Smooth muscle cell (in vitro differentiated cells): ENCODE data around the gene ITPR2. TPM values are rescaled to one million over a fixed set of nuclear protein-coding genes. Genes with fewer than 3 reads are reported as not detected.

Source experiments
- DNase-seq: peaks from one replicate; lab custom pipeline; 2025; ENCODE audit not compliant: unreplicated experiment; lab: John Stamatoyannopoulos, UW
- H2AFZ ChIP-seq: fragments of 200-600 bp; sonication (generic); 2 replicates; pipeline ENCODE4 v1.6.0; 2016; ENCODE audit warnings: antibody characterized with exemption, low read depth, mild to moderate bottlenecking
- H3F3A ChIP-seq: fragments of 200-600 bp; sonication (generic); 2 replicates; pipeline ENCODE4 v1.6.0; 2017; ENCODE audit warnings: antibody characterized with exemption, low read depth
- H3K27ac ChIP-seq: fragments of 200-600 bp; sonication (generic); 2 replicates; pipeline ENCODE4 v1.5.1; 2016; ENCODE audit warnings: low read depth, mild to moderate bottlenecking
- H3K27me3 ChIP-seq: fragments of 200-600 bp; sonication (generic); 2 replicates; pipeline ENCODE4 v1.6.1; 2016; ENCODE audit warnings: low read depth, mild to moderate bottlenecking
- H3K36me3 ChIP-seq: fragments of 200-600 bp; sonication (generic); 2 replicates; pipeline ENCODE4 v1.5.1; 2016; ENCODE audit warnings: low read depth
- H3K4me1 ChIP-seq: fragments of 200-600 bp; sonication (generic); 2 replicates; pipeline ENCODE4 v1.5.1; 2016; ENCODE audit warnings: low read depth
- H3K4me2 ChIP-seq: fragments of 200-600 bp; sonication (generic); 2 replicates; pipeline ENCODE4 v1.6.0; 2016; ENCODE audit warnings: mild to moderate bottlenecking
- H3K4me3 ChIP-seq: fragments of 200-600 bp; sonication (generic); 2 replicates; pipeline ENCODE4 v1.5.1; 2016; ENCODE audit warnings: mild to moderate bottlenecking
- H3K79me2 ChIP-seq: fragments of 200-600 bp; sonication (generic); 2 replicates; pipeline ENCODE4 v1.6.0; 2016; ENCODE audit warnings: low read depth, mild to moderate bottlenecking
- H3K9ac ChIP-seq: fragments of 200-600 bp; sonication (generic); 2 replicates; pipeline ENCODE4 v1.6.0; 2016; ENCODE audit warnings: low read depth
- H3K9me3 ChIP-seq: fragments of 200-600 bp; sonication (generic); replicated peaks from 2 replicates; pipeline ENCODE4 v1.5.1; 2016; ENCODE audit warnings: low read depth
- H4K20me1 ChIP-seq: fragments of 200-600 bp; sonication (generic); 2 replicates; pipeline ENCODE4 v1.6.0; 2016; ENCODE audit warnings: low read depth
- CTCF ChIP-seq: fragments of 200-600 bp; sonication (generic); IDR thresholded peaks from 2 replicates; pipeline ENCODE4 v1.5.1; 2017; ENCODE audit warnings: borderline replicate concordance, mild to moderate bottlenecking, antibody characterized with exemption; ENCODE audit not compliant: insufficient read depth, poor library complexity, severe bottlenecking
- WGBS: methylation state at CpG from one replicate; pipeline ENCODE4 v1.1.7; 2016; ENCODE audit warnings: low lambda C conversion rate; 5-methylcytosine and 5-hydroxymethylcytosine counted together
- polyA plus RNA-seq: library from polyadenylated mRNA; unstranded; fragments of >200 nt; fragmentation: Nextera tagmentation; extraction: Ambion mirVana; gene quantifications from 2 replicates; pipeline ENCODE4 v1.2.1, GENCODE V29; 2016
- total RNA-seq: library from RNA; depleted of rRNA; stranded (reverse); fragments of >200 nt; gene quantifications from 2 replicates; pipeline ENCODE4 v1.2.3, GENCODE V29; 2014

ITPR2 gene
- total and polyA plus RNA-seq, 2 experiments from 2014 or later: 6.8 to 17.4 TPM

GRCh38 chr12:26369588-26369987, 463.4 kb downstream of the ITPR2 start:
- Histone ChIP-seq H3K27ac (peak overlapping the region; percentile 59), H3K27me3 (no peaks in the 10 kb centered on the region), H3K9ac (no peak overlapping the region), H4K20me1 (no peaks in the 10 kb centered on the region), H2AFZ (no peak overlapping the region), H3F3A (no peaks in the 10 kb centered on the region), H3K4me2 (peak overlapping the region; percentile 7), H3K4me3 (no peak overlapping the region), H3K36me3 (no peaks in the 10 kb centered on the region), H3K79me2 (no peaks in the 10 kb centered on the region), H3K4me1 (peaks cover 6% of the 10 kb centered on the region), H3K9me3 (no peaks in the 10 kb centered on the region)
- no peak for DNase-seq
- no peak for TF ChIP-seq CTCF
- 21% methylated on average over 4 of the region's 4 CpGs for WGBS

DNA sequence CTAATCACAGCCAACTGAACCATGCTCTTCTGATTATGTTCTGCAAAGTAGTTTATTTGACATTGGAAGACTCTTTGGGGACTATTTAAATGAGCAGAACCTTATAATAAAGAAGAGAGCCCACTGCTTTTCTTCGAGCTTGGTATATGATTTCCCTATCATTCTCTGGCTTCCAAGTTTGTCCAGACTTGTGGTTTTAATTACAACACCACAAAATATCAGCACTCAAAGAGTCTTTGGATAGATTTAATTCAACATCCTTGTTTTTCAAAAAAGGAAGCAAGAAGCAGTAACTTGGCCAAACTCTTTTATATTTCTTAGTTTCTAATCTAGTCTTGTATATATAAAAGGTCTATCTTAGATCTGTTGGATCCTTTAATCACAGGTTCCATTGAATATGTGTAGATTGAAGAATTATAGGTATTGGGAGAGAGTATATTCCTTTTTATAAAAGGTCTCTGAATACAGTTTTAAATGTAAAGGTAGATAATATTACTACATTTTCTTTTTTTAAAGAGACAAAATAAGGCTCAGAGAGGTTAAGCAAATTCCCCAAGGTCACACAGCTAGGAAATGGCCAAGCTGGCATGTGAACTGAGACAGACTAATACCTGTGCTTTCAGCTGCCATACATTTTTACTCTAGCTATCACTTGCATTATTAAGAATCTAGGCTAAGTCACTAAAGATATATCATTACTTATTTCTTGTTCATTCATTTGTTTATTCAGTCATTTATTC, 464.8 kb downstream of the ITPR2 start:
- Histone ChIP-seq H3K9me3 (no peaks in the 10 kb centered on the region), H3K36me3 (no peaks in the 10 kb centered on the region), H2AFZ (no peak overlapping the region), H3K79me2 (no peaks in the 10 kb centered on the region), H3K27me3 (no peaks in the 10 kb centered on the region), H3K27ac (no peak overlapping the region), H3K9ac (no peak overlapping the region), H3K4me2 (no peak overlapping the region), H3F3A (no peaks in the 10 kb centered on the region), H3K4me1 (peaks cover 6% of the 10 kb centered on the region), H3K4me3 (no peak overlapping the region), H4K20me1 (no peaks in the 10 kb centered on the region)
- DNase-seq: no peak
- TF ChIP-seq CTCF: no peak
- 81% methylated on average over 1 of the region's 1 CpG for WGBS

- 60% methylated on average over 1 of the region's 1 CpG for WGBS
- Histone ChIP-seq H3K4me2 (no peak overlapping the region), H3K27ac (no peak overlapping the region), H3K36me3 (no peaks in the 10 kb centered on the region), H3K4me1 (no peaks in the 10 kb centered on the region), H3K9ac (no peak overlapping the region), H3K27me3 (no peaks in the 10 kb centered on the region), H4K20me1 (no peaks in the 10 kb centered on the region), H3K4me3 (no peak overlapping the region), H3K9me3 (no peaks in the 10 kb centered on the region), H3K79me2 (no peaks in the 10 kb centered on the region), H2AFZ (no peak overlapping the region), H3F3A (no peaks in the 10 kb centered on the region)
- no peak for TF ChIP-seq CTCF
- no peak for DNase-seq
These were observed 471.0 kb downstream of the ITPR2 start for GRCh38 chr12:26361964-26362363.

GRCh38 chr12:26360062-26360461, 472.9 kb downstream of the ITPR2 start:
- H3K36me3 ChIP-seq: no peaks in the 10 kb centered on the region
- WGBS: 95% methylated on average over 10 of the region's 10 CpGs
- H2AFZ ChIP-seq: no peak overlapping the region
- no peaks in the 10 kb centered on the region for H3K4me1 ChIP-seq
- no peaks in the 10 kb centered on the region for H3K79me2 ChIP-seq
- TF ChIP-seq CTCF: no peak
- DNase-seq: no peak
- H3F3A ChIP-seq: no peaks in the 10 kb centered on the region
- no peaks in the 10 kb centered on the region for H3K9me3 ChIP-seq
- H4K20me1 ChIP-seq: no peaks in the 10 kb centered on the region
- H3K27me3 ChIP-seq: no peaks in the 10 kb centered on the region
- H3K9ac ChIP-seq: no peak overlapping the region
- H3K4me2 ChIP-seq: no peak overlapping the region
- no peak overlapping the region for H3K27ac ChIP-seq
- no peak overlapping the region for H3K4me3 ChIP-seq
